CD4-positive, alpha-beta T cell (primary cell): ENCODE results near the gene VEGFC. TPM values are rescaled to one million over a fixed set of nuclear protein-coding genes. Genes with fewer than 3 reads are reported as not detected.

ENCODE experiments used
- ATAC-seq: fragments of 200-7000 bp; cut with Tn5 transposase; one replicate; pipeline ENCODE4 v1.10.0; 2022; ENCODE audit warnings: mild to moderate bottlenecking; ENCODE audit not compliant: poor library complexity
- CTCF ChIA-PET: fragments of 350-600 bp; sonication (Branson Sonifier 250); formaldehyde crosslinking; loops from one replicate; lab custom pipeline; 2021; ENCODE audit warnings: antibody characterized with exemption, inconsistent platforms; lab: Charles Lee
- POLR2A ChIA-PET: fragments of 350-600 bp; sonication (Branson Sonifier 250); formaldehyde crosslinking; loops from one replicate; lab custom pipeline; 2021; ENCODE audit warnings: antibody characterized with exemption, inconsistent platforms; lab: Charles Lee
- DNase-seq, 14 experiments: peaks; one replicate each; pipeline ENCODE4 v3.0.0-alpha.2; 2013 to 2020; ENCODE audit warnings: mixed read lengths in 2 of 14
- H3K27ac ChIP-seq, 2 donors: one replicate each; pipeline versions ENCODE4 v1.5.1 to v1.7.0; 2013; ENCODE audit warnings: low read length in 2 of 2, low read depth in 1 of 2, mild to moderate bottlenecking in 1 of 2
- H3K27me3 ChIP-seq, 2 experiments: 1 replicate in 1 of 2; 2 replicates in 1 of 2; pipeline versions ENCODE4 v1.6.1 to v1.7.0; 2013; ENCODE audit warnings: low read length in 2 of 2, control low read depth in 1 of 2, mild to moderate bottlenecking in 1 of 2, moderate library complexity in 1 of 2; ENCODE audit not compliant: insufficient read depth in 2 of 2, control insufficient read depth in 1 of 2
- H3K36me3 ChIP-seq: one replicate; pipeline ENCODE4 v1.6.1; 2013; ENCODE audit warnings: low read length, control low read depth; ENCODE audit not compliant: insufficient read depth
- H3K4me1 ChIP-seq: one replicate; pipeline ENCODE4 v1.6.1; 2013; ENCODE audit warnings: low read length, control low read depth; ENCODE audit not compliant: insufficient read depth
- H3K4me3 ChIP-seq: one replicate; pipeline ENCODE4 v1.5.1; 2013; ENCODE audit warnings: mild to moderate bottlenecking, low read length, moderate library complexity
- H3K9me3 ChIP-seq, 2 experiments: 1 replicate in 1 of 2; 2 replicates in 1 of 2; pipeline versions ENCODE4 v1.6.1 to v1.7.0; 2013; ENCODE audit warnings: low read length in 2 of 2, mild to moderate bottlenecking in 2 of 2, control low read depth in 1 of 2, moderate library complexity in 1 of 2; ENCODE audit not compliant: control insufficient read depth in 1 of 2, insufficient read depth in 1 of 2
- H3K27ac Mint-ChIP-seq: one replicate; pipeline ENCODE4 v1.8.0; 2020; ENCODE audit warnings: mixed read lengths
- H3K27me3 Mint-ChIP-seq: one replicate; pipeline ENCODE4 v1.8.0; 2021; ENCODE audit warnings: mixed read lengths
- H3K36me3 Mint-ChIP-seq: one replicate; pipeline ENCODE4 v1.8.0; 2021; ENCODE audit warnings: low read depth, mixed read lengths
- H3K4me1 Mint-ChIP-seq: one replicate; pipeline ENCODE4 v1.8.0; 2021; ENCODE audit warnings: low read depth, mixed read lengths
- H3K4me3 Mint-ChIP-seq: one replicate; pipeline ENCODE4 v1.8.0; 2020; ENCODE audit warnings: mild to moderate bottlenecking, mixed read lengths
- H3K9me3 Mint-ChIP-seq: one replicate; pipeline ENCODE4 v1.8.0; 2020; ENCODE audit warnings: mixed read lengths
- CTCF ChIP-seq: fragments of 200-600 bp; IDR thresholded peaks from one replicate; pipeline ENCODE4 v1.8.0; 2022; ENCODE audit warnings: antibody characterized with exemption, mild to moderate bottlenecking
- intact Hi-C, 2 experiments: fragments of 100-400 bp; cut with DNase I in 1 of 2; cut with micrococcal nuclease in 1 of 2; formaldehyde crosslinking; loops; one replicate each; pipeline versions ENCODE4 v1.15.1 to v1.9.0; 2023 to 2025; cut with DNase I, micrococcal nuclease
- total RNA-seq, 174 experiments: library from RNA in 2 of 174; stranded (reverse) in 2 of 174; gene quantifications; one replicate each; pipeline ENCODE4 v1.2.3 and lab custom pipeline; 2021 to 2026

VEGFC gene
- total RNA-seq, 2 experiments from 2014 or later: not detected

- no peaks in the 10 kb centered on the region for H3K36me3 Mint-ChIP-seq
- no peak overlapping the region for H3K4me3 Mint-ChIP-seq
- Histone ChIP-seq H3K27ac (no peak overlapping the region), H3K9me3 (no peaks in the 10 kb centered on the region), H3K4me3 (no peak overlapping the region), H3K4me1 (no peaks in the 10 kb centered on the region), H3K27me3 (no peaks in the 10 kb centered on the region), H3K36me3 (no peaks in the 10 kb centered on the region)
- intact Hi-C loops: no loop called here
- no peak overlapping the region for H3K27ac Mint-ChIP-seq
- TF ChIP-seq CTCF: no peak
- DNase-seq (no peak), ATAC-seq (no peak)
- ChIA-PET POLR2A (no interaction called here), CTCF (no interaction called here)
- H3K4me1 Mint-ChIP-seq: no peaks in the 10 kb centered on the region
- no peaks in the 10 kb centered on the region for H3K9me3 Mint-ChIP-seq
- H3K27me3 Mint-ChIP-seq: no peaks in the 10 kb centered on the region
These were observed 41.8 kb upstream of the VEGFC start for GRCh38 chr4:176834531-176834930.

GRCh38 chr4:176833400-176834175 lies 40.9 kb upstream of the VEGFC start:
- no peaks in the 10 kb centered on the region for H3K36me3 Mint-ChIP-seq
- H3K4me1 Mint-ChIP-seq: no peaks in the 10 kb centered on the region
- no peak overlapping the region for H3K4me3 Mint-ChIP-seq
- ATAC-seq (no peak), DNase-seq (no peak)
- Histone ChIP-seq H3K27ac (no peak overlapping the region), H3K4me3 (no peak overlapping the region), H3K36me3 (no peaks in the 10 kb centered on the region), H3K4me1 (no peaks in the 10 kb centered on the region), H3K9me3 (no peaks in the 10 kb centered on the region), H3K27me3 (no peaks in the 10 kb centered on the region)
- no peaks in the 10 kb centered on the region for H3K9me3 Mint-ChIP-seq
- H3K27ac Mint-ChIP-seq: no peak overlapping the region
- intact Hi-C loops: no loop called here
- CTCF ChIA-PET: no interaction called here
- TF ChIP-seq CTCF: no peak
- no peaks in the 10 kb centered on the region for H3K27me3 Mint-ChIP-seq
- POLR2A ChIA-PET: interaction anchor here (0.6 kb wide), 1 partner anchor 1860 kb away, joined by 3 read pairs; no protein-coding TSS in a partner anchor

- Mint-ChIP-seq H3K27me3 (no peaks in the 10 kb centered on the region), H3K4me3 (no peak overlapping the region), H3K36me3 (no peaks in the 10 kb centered on the region), H3K27ac (no peak overlapping the region), H3K9me3 (no peaks in the 10 kb centered on the region), H3K4me1 (no peaks in the 10 kb centered on the region)
- DNase-seq (no peak), ATAC-seq (no peak)
- POLR2A ChIA-PET: no interaction called here
- Histone ChIP-seq H3K27ac (no peak overlapping the region), H3K27me3 (no peaks in the 10 kb centered on the region), H3K9me3 (no peaks in the 10 kb centered on the region), H3K4me3 (no peak overlapping the region), H3K36me3 (no peaks in the 10 kb centered on the region), H3K4me1 (no peaks in the 10 kb centered on the region)
- CTCF ChIA-PET: no interaction called here
- no peak for TF ChIP-seq CTCF
- intact Hi-C loops: no loop called here
These were observed 38.2 kb upstream of the VEGFC start for GRCh38 chr4:176830971-176831370.
